WTC11 (cell line): ENCODE measurements around the gene ZNF30. TPM values are rescaled to one million over a fixed set of nuclear protein-coding genes. Genes with fewer than 3 reads are reported as not detected.

Experiments
- ATAC-seq: fragments of 200-7000 bp; cut with Tn5 transposase; 2 replicates; pipeline ENCODE4 v1.10.0; 2021; ENCODE audit warnings: mild to moderate bottlenecking, moderate library complexity
- CTCF ChIA-PET: fragments of 300-600 bp; sonication (Branson Sonifier 250); formaldehyde crosslinking; loops from one replicate; lab custom pipeline; 2021; ENCODE audit warnings: antibody characterized with exemption; lab: Charles Lee
- POLR2A ChIA-PET: fragments of 350-600 bp; sonication (Branson Sonifier 250); formaldehyde crosslinking; loops from one replicate; lab custom pipeline; 2021; ENCODE audit warnings: antibody characterized with exemption; lab: Charles Lee
- DNase-seq: peaks from one replicate; pipeline ENCODE4 v3.0.0; 2021; ENCODE audit warnings: low spot score
- H3K27ac Mint-ChIP-seq: 2 replicates; pipeline ENCODE4 v1.8.0; 2021; ENCODE audit warnings: mixed read lengths
- H3K27me3 Mint-ChIP-seq: 2 replicates; pipeline ENCODE4 v1.8.0; 2021; ENCODE audit warnings: low read depth, mild to moderate bottlenecking, moderate library complexity, mixed read lengths
- H3K36me3 Mint-ChIP-seq: 2 replicates; pipeline ENCODE4 v1.8.0; 2021; ENCODE audit warnings: mixed read lengths
- H3K4me1 Mint-ChIP-seq: 2 replicates; pipeline ENCODE4 v1.8.0; 2022; ENCODE audit warnings: mixed read lengths
- H3K4me3 Mint-ChIP-seq: 2 replicates; pipeline ENCODE4 v1.8.0; 2021; ENCODE audit warnings: mild to moderate bottlenecking, moderate library complexity, mixed read lengths
- H3K9me3 Mint-ChIP-seq: 2 replicates; pipeline ENCODE4 v1.8.0; 2021; ENCODE audit warnings: mixed read lengths
- ATF1 ChIP-seq: sonication (generic); formaldehyde crosslinking; IDR thresholded peaks from 2 replicates; pipeline ENCODE4 v1.8.1; 2023; ENCODE audit warnings: mild to moderate bottlenecking, moderate library complexity, missing genetic modification reagents
- FOXK1 ChIP-seq: sonication (generic); formaldehyde crosslinking; IDR thresholded peaks from 2 replicates; pipeline ENCODE4 v1.8.0; 2022; ENCODE audit warnings: mild to moderate bottlenecking, moderate library complexity, missing genetic modification reagents
- IRF2 ChIP-seq: sonication (generic); formaldehyde crosslinking; IDR thresholded peaks from 2 replicates; pipeline ENCODE4 v1.8.0; 2022; ENCODE audit warnings: low read depth, missing genetic modification reagents, borderline replicate concordance
- MXD4 ChIP-seq: fragments of 250-450 bp; sonication (Bioruptor Pico); IDR thresholded peaks from 2 replicates; pipeline ENCODE4 v1.8.0; 2021; ENCODE audit warnings: mild to moderate bottlenecking, moderate library complexity, borderline replicate concordance
- MYBL2 ChIP-seq: sonication (generic); formaldehyde crosslinking; IDR thresholded peaks from 2 replicates; pipeline ENCODE4 v1.8.1; 2023; ENCODE audit warnings: mild to moderate bottlenecking, moderate library complexity, missing genetic modification reagents
- OVOL2 ChIP-seq: fragments of 250-450 bp; sonication (Bioruptor Pico); IDR thresholded peaks from 2 replicates; pipeline ENCODE4 v1.9.0; 2021; ENCODE audit warnings: mild to moderate bottlenecking, borderline replicate concordance
- RORB ChIP-seq: fragments of 250-450 bp; sonication (Bioruptor Pico); IDR thresholded peaks from 2 replicates; pipeline ENCODE4 v1.9.0; 2021; ENCODE audit warnings: mild to moderate bottlenecking
- SOX15 ChIP-seq: fragments of 250-450 bp; sonication (Bioruptor Pico); IDR thresholded peaks from 2 replicates; pipeline ENCODE4 v1.9.0; 2021; ENCODE audit warnings: mild to moderate bottlenecking
- SP1 ChIP-seq: sonication (generic); formaldehyde crosslinking; conservative IDR thresholded peaks from 2 replicates; pipeline ENCODE4 v1.8.1; 2022; ENCODE audit warnings: missing genetic modification reagents
- TP53 ChIP-seq: sonication (generic); formaldehyde crosslinking; IDR thresholded peaks from 2 replicates; pipeline ENCODE4 v1.8.1; 2023; ENCODE audit warnings: mild to moderate bottlenecking, missing genetic modification reagents
- ZNF138 ChIP-seq: sonication (generic); formaldehyde crosslinking; conservative IDR thresholded peaks from 2 replicates; pipeline ENCODE4 v1.8.1; 2022; ENCODE audit warnings: mild to moderate bottlenecking, moderate library complexity, missing genetic modification reagents
- ZNF232 ChIP-seq: sonication (generic); formaldehyde crosslinking; IDR thresholded peaks from 2 replicates; pipeline ENCODE4 v1.8.0; 2022; ENCODE audit warnings: mild to moderate bottlenecking, missing genetic modification reagents
- ZNF317 ChIP-seq: sonication (generic); formaldehyde crosslinking; IDR thresholded peaks from 2 replicates; pipeline ENCODE4 v1.8.1; 2023; ENCODE audit warnings: low read depth, mild to moderate bottlenecking, moderate library complexity, missing genetic modification reagents, borderline replicate concordance
- ZNF416 ChIP-seq: fragments of 250-450 bp; sonication (Bioruptor Pico); IDR thresholded peaks from 2 replicates; pipeline ENCODE4 v1.9.0; 2021; ENCODE audit warnings: mild to moderate bottlenecking, inconsistent platforms
- total RNA-seq: library from RNA; stranded (reverse); gene quantifications from 3 replicates; pipeline ENCODE4 v1.2.3, GENCODE V29; 2021
- TF ChIP-seq, protein P1 (sequence below): fragments of 250-450 bp; sonication (Bioruptor Pico); IDR thresholded peaks from 2 replicates; pipeline ENCODE4 v2.1.2; 2022; ENCODE audit warnings: mild to moderate bottlenecking, moderate library complexity
- TF ChIP-seq, protein P2 (sequence below): fragments of 200-600 bp; IDR thresholded peaks from 2 replicates; pipeline ENCODE4 v1.8.0; 2022; ENCODE audit warnings: antibody characterized with exemption
- TF ChIP-seq, protein P3 (sequence below): sonication (generic); formaldehyde crosslinking; IDR thresholded peaks from 2 replicates; pipeline ENCODE4 v1.8.1; 2023; ENCODE audit warnings: mild to moderate bottlenecking, missing genetic modification reagents, moderate library complexity
- TF ChIP-seq, protein P4 (sequence below): sonication (generic); formaldehyde crosslinking; IDR thresholded peaks from 2 replicates; pipeline ENCODE4 v1.8.1; 2022; ENCODE audit warnings: mild to moderate bottlenecking, missing genetic modification reagents, moderate library complexity, borderline replicate concordance
- TF ChIP-seq, protein P5 (sequence below): fragments of 250-450 bp; sonication (Bioruptor Pico); IDR thresholded peaks from 2 replicates; pipeline ENCODE4 v1.8.0; 2021; ENCODE audit warnings: mild to moderate bottlenecking
- TF ChIP-seq, protein P6 (sequence below): fragments of 250-450 bp; sonication (Bioruptor Pico); IDR thresholded peaks from 2 replicates; pipeline ENCODE4 v1.9.0; 2021; ENCODE audit warnings: moderate library complexity, mild to moderate bottlenecking, inconsistent platforms, borderline replicate concordance
- TF ChIP-seq, protein P7 (sequence below): sonication (generic); formaldehyde crosslinking; IDR thresholded peaks from 2 replicates; pipeline ENCODE4 v1.8.0; 2022; ENCODE audit warnings: mild to moderate bottlenecking, missing genetic modification reagents
- TF ChIP-seq, protein P8 (sequence below): sonication (generic); formaldehyde crosslinking; IDR thresholded peaks from 2 replicates; pipeline ENCODE4 v1.8.1; 2023; ENCODE audit warnings: mild to moderate bottlenecking, missing genetic modification reagents

ZNF30 gene
- total RNA-seq, 1 experiment from 2014 or later = 5.4 TPM

DNA sequence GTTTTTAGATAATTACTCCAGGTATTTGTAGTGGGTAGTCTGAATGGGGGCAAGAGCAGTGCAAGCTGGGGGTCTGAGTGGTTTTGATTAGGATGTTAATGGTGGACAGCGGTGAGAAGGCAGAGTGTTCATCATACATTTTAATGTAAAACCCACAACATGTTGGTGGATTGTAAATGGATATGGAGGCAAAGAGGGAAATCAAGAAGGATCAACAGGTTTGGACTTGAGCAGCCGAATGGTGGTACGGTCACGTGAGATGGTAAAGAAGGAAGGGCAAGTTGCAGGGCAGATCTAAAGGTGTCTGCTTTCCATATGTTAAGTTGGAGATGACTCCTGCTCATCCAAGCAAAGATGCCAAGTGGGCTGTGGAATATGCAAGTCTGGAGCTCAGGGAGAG is 9.5 kb downstream of the ZNF30 start (continued):
- TF ChIP-seq, protein P1, sequence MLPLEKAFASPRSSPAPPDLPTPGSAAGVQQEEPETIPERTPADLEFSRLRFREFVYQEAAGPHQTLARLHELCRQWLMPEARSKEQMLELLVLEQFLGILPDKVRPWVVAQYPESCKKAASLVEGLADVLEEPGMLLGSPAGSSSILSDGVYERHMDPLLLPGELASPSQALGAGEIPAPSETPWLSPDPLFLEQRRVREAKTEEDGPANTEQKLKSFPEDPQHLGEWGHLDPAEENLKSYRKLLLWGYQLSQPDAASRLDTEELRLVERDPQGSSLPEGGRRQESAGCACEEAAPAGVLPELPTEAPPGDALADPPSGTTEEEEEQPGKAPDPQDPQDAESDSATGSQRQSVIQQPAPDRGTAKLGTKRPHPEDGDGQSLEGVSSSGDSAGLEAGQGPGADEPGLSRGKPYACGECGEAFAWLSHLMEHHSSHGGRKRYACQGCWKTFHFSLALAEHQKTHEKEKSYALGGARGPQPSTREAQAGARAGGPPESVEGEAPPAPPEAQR (CRISPR knock-in tag) = no peak
- TF ChIP-seq TP53 (CRISPR knock-in tag) (no peak), SOX15 (CRISPR knock-in tag) (no peak), OVOL2 (CRISPR knock-in tag) (no peak)

DNA sequence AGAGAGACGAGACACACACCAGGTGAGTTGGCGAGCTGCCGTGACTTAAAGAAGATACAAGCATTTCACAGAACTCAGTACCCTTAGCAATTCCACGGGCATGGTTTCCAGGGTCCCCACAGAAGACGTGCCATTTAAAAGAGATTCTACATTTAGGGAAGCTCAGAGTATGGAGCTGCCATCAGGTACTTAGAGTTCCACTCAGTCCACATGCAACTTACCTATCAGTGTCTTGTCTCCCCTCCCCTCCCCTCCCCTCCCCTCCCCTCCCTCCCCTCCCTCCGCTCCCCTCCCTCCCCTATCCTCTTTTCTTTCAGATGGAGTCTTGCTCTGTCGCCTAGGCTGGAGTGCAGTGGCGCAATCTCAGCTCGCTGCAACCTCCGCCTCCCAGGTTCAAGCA is 12.2 kb downstream of the ZNF30 start:
- Mint-ChIP-seq H3K36me3 (peaks cover 52% of the 10 kb centered on the region), H3K4me3 (no peak overlapping the region), H3K4me1 (no peaks in the 10 kb centered on the region), H3K27ac (no peak overlapping the region), H3K9me3 (peaks cover 29% of the 10 kb centered on the region), H3K27me3 (no peaks in the 10 kb centered on the region)
- DNase-seq = no peak
- TF ChIP-seq MXD4 (no peak), ZNF138 (no peak), ZNF416 (CRISPR knock-in tag) (no peak), SP1 (no peak), ZNF232 (CRISPR knock-in tag) (no peak), ATF1 (CRISPR knock-in tag) (no peak), FOXK1 (CRISPR knock-in tag) (no peak), ZNF317 (no peak), MYBL2 (no peak)
- TF ChIP-seq, protein P2, sequence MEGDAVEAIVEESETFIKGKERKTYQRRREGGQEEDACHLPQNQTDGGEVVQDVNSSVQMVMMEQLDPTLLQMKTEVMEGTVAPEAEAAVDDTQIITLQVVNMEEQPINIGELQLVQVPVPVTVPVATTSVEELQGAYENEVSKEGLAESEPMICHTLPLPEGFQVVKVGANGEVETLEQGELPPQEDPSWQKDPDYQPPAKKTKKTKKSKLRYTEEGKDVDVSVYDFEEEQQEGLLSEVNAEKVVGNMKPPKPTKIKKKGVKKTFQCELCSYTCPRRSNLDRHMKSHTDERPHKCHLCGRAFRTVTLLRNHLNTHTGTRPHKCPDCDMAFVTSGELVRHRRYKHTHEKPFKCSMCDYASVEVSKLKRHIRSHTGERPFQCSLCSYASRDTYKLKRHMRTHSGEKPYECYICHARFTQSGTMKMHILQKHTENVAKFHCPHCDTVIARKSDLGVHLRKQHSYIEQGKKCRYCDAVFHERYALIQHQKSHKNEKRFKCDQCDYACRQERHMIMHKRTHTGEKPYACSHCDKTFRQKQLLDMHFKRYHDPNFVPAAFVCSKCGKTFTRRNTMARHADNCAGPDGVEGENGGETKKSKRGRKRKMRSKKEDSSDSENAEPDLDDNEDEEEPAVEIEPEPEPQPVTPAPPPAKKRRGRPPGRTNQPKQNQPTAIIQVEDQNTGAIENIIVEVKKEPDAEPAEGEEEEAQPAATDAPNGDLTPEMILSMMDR = no peak
- TF ChIP-seq, protein P3, sequence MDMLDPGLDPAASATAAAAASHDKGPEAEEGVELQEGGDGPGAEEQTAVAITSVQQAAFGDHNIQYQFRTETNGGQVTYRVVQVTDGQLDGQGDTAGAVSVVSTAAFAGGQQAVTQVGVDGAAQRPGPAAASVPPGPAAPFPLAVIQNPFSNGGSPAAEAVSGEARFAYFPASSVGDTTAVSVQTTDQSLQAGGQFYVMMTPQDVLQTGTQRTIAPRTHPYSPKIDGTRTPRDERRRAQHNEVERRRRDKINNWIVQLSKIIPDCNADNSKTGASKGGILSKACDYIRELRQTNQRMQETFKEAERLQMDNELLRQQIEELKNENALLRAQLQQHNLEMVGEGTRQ (CRISPR knock-in tag) = no peak
- TF ChIP-seq, protein P4, sequence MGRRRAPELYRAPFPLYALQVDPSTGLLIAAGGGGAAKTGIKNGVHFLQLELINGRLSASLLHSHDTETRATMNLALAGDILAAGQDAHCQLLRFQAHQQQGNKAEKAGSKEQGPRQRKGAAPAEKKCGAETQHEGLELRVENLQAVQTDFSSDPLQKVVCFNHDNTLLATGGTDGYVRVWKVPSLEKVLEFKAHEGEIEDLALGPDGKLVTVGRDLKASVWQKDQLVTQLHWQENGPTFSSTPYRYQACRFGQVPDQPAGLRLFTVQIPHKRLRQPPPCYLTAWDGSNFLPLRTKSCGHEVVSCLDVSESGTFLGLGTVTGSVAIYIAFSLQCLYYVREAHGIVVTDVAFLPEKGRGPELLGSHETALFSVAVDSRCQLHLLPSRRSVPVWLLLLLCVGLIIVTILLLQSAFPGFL = no peak
- no peak for ATAC-seq
- CTCF ChIA-PET = no interaction called here
- POLR2A ChIA-PET = no interaction called here

DNA sequence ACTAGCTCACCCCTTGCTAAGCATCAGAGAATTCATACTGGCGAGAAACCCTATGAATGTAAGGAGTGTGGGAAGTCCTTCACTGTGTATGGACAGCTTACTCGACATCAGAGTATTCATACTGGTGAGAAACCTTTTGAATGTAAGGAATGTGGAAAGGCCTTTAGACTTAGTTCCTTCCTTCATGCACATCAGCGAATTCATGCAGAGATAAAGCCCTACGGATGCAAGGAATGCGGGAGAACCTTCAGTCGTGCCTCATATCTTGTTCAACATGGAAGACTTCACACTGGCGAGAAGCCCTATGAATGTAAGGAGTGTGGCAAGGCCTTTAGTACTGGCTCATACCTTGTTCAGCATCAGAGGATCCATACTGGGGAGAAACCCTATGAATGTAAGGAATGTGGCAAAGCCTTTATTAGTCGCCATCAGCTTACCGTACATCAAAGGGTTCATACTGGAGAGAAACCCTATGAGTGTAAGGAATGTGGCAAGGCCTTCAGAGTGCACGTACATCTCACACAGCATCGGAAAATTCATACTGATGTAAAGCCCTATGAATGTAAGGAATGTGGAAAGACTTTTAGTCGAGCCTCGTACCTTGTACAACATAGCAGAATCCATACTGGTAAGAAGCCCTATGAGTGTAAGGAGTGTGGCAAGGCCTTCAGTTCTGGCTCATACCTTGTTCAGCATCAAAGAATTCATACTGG is 17.3 kb downstream of the ZNF30 start:
- no peak for ATAC-seq
- POLR2A ChIA-PET = no interaction called here
- H3K36me3 Mint-ChIP-seq = peaks cover 46% of the 10 kb centered on the region
- DNase-seq = no peak
- H3K4me3 Mint-ChIP-seq = no peak overlapping the region
- no peaks in the 10 kb centered on the region for H3K27me3 Mint-ChIP-seq
- H3K4me1 Mint-ChIP-seq = no peaks in the 10 kb centered on the region
- peaks cover 44% of the 10 kb centered on the region for H3K9me3 Mint-ChIP-seq
- CTCF ChIA-PET = no interaction called here
- no peak overlapping the region for H3K27ac Mint-ChIP-seq
- no peak for TF ChIP-seq IRF2
- TF ChIP-seq RORB (CRISPR knock-in tag) = no peak
- TF ChIP-seq, protein P3 (CRISPR knock-in tag) = no peak
- TF ChIP-seq, protein P5, sequence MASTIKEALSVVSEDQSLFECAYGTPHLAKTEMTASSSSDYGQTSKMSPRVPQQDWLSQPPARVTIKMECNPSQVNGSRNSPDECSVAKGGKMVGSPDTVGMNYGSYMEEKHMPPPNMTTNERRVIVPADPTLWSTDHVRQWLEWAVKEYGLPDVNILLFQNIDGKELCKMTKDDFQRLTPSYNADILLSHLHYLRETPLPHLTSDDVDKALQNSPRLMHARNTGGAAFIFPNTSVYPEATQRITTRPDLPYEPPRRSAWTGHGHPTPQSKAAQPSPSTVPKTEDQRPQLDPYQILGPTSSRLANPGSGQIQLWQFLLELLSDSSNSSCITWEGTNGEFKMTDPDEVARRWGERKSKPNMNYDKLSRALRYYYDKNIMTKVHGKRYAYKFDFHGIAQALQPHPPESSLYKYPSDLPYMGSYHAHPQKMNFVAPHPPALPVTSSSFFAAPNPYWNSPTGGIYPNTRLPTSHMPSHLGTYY = no peak
- TF ChIP-seq, protein P6, sequence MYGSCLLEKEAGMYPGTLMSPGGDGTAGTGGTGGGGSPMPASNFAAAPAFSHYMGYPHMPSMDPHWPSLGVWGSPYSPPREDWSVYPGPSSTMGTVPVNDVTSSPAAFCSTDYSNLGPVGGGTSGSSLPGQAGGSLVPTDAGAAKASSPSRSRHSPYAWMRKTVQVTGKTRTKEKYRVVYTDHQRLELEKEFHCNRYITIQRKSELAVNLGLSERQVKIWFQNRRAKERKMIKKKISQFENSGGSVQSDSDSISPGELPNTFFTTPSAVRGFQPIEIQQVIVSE (CRISPR knock-in tag) = no peak
- TF ChIP-seq, protein P7, sequence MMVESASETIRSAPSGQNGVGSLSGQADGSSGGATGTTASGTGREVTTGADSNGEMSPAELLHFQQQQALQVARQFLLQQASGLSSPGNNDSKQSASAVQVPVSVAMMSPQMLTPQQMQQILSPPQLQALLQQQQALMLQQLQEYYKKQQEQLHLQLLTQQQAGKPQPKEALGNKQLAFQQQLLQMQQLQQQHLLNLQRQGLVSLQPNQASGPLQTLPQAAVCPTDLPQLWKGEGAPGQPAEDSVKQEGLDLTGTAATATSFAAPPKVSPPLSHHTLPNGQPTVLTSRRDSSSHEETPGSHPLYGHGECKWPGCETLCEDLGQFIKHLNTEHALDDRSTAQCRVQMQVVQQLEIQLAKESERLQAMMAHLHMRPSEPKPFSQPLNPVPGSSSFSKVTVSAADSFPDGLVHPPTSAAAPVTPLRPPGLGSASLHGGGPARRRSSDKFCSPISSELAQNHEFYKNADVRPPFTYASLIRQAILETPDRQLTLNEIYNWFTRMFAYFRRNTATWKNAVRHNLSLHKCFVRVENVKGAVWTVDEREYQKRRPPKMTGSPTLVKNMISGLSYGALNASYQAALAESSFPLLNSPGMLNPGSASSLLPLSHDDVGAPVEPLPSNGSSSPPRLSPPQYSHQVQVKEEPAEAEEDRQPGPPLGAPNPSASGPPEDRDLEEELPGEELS (CRISPR knock-in tag) = no peak
- TF ChIP-seq, protein P8, sequence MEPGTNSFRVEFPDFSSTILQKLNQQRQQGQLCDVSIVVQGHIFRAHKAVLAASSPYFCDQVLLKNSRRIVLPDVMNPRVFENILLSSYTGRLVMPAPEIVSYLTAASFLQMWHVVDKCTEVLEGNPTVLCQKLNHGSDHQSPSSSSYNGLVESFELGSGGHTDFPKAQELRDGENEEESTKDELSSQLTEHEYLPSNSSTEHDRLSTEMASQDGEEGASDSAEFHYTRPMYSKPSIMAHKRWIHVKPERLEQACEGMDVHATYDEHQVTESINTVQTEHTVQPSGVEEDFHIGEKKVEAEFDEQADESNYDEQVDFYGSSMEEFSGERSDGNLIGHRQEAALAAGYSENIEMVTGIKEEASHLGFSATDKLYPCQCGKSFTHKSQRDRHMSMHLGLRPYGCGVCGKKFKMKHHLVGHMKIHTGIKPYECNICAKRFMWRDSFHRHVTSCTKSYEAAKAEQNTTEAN (CRISPR knock-in tag) = no peak
